Stimulated activated CD8-positive, alpha-beta memory T cell treated with anti-CD3 and anti-CD28 coated beads, Interleukin-15, amount 100 ng/mL, for 4 hours (primary cell): Measurements from ENCODE around the gene CDHR3.
"Not testable (repeated sequence)": the region's sequence is repeated elsewhere in the genome, so short reads cannot be mapped to it uniquely, and the experiment has no call there.

Source experiments
- DNase-seq, 2 donors: peaks; one replicate each; pipeline ENCODE4 v3.0.0-alpha.2; 2020; ENCODE audit warnings: low read depth in 2 of 2

CDHR3 gene, protein sequence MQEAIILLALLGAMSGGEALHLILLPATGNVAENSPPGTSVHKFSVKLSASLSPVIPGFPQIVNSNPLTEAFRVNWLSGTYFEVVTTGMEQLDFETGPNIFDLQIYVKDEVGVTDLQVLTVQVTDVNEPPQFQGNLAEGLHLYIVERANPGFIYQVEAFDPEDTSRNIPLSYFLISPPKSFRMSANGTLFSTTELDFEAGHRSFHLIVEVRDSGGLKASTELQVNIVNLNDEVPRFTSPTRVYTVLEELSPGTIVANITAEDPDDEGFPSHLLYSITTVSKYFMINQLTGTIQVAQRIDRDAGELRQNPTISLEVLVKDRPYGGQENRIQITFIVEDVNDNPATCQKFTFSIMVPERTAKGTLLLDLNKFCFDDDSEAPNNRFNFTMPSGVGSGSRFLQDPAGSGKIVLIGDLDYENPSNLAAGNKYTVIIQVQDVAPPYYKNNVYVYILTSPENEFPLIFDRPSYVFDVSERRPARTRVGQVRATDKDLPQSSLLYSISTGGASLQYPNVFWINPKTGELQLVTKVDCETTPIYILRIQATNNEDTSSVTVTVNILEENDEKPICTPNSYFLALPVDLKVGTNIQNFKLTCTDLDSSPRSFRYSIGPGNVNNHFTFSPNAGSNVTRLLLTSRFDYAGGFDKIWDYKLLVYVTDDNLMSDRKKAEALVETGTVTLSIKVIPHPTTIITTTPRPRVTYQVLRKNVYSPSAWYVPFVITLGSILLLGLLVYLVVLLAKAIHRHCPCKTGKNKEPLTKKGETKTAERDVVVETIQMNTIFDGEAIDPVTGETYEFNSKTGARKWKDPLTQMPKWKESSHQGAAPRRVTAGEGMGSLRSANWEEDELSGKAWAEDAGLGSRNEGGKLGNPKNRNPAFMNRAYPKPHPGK

GRCh38 chr7:105963038-105963667 lies at the start of gene CDHR3:
Gene CDHR3, plus strand, starts transcription at chr7:105963264. Its CDS starts 55 bp downstream, at chr7:105963319.
- DNase-seq = no peak

DNA sequence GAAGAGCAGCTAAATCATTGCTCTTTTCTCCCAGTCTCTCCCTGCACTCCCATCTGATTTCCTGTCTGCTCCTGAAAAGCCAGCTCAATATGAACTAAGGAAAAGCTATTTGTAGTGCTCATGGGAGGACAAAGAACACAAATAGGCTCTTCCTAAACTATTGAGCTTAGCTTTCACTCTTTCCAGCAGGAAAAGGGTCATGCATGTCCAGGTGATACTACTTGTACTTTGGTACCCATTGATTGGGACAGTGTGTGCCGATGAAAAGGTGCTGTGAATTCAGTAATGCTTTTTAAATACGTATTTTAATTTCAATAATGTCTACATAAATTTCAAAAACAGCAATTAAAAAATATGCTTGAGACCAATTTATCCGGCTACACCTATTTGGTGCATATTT lies 49.1 kb upstream of the CDHR3 start:
- DNase-seq = no peak

DNA sequence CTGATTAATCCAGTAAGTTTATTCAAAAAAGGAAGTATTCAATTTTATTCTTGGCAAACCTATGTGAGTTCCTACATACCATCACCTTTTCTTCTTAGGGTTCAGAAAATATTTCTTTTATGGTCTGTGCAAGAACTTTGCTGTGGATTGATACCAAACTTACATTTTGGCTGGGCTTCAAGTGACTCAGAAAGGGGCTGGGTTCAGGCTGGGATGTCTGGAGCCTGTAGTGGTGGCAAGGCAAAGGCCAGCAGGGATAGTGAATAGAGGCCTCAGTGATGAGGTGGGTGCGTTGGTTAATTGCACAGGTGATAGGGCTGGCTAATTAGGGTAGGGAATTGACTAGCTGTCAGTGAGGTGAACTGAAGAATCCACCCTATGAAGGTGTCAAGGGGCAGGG lies 46.5 kb upstream of the CDHR3 start:
- no peak for DNase-seq

DNA sequence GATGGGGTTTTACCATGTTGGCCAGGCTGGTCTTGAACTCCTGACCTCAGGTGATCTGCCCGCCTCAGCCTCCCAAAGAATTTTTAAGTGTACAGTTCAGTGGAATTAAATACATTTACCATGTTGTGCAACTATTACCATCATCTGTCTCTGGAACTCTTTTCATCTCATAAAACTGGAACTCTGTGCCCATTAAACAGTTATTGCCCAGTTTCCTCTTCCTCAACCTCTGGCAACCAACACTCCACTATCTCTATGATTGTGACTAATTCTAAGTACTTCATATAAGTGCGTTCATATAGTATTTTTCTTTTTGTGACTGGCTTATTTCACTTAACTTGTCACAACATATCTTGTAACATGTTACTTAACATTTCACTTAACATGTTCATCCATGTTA lies 45.4 kb upstream of the CDHR3 start:
- DNase-seq = no peak

- DNase-seq = no peak
Observed at GRCh38 chr7:105920766-105921165, 42.3 kb upstream of the CDHR3 start.

- DNase-seq = no peak
Observed at GRCh38 chr7:105924945-105925344, 38.1 kb upstream of the CDHR3 start.

- DNase-seq = no peak
Observed at GRCh38 chr7:105926131-105926530, 36.9 kb upstream of the CDHR3 start.

- DNase-seq = no peak
Observed at GRCh38 chr7:105931179-105931578, 31.9 kb upstream of the CDHR3 start.

- no peak for DNase-seq
Observed at GRCh38 chr7:105932835-105933477, 30.1 kb upstream of the CDHR3 start.

DNA sequence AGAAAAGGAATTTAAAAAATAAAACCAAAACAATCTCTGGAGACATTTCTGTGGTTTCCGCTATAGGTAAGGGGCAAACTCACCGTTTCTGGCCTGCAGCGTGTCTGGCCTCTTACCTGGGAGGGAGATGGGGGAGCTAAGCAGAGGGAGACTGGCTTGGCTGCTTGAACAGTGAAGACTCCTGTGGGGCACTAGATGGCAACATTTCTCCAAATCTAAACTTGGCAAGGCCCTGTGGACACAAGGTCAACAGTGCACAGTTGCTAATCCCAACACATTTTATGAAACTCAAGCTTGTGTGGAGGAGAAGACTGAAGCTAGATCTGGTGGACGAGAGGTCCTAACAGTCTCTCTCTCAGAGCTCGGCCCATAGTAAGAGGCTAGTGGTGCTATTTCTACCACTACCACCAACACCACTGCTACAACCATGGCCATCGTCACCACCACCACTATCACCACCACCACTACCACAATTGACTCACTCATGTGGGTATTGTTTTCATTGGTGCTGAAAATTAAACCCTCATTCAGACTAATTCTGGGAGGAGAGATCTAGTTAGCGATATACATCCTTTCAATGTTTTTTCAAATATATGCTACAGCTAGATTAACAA lies 28.4 kb upstream of the CDHR3 start:
- no peak for DNase-seq

- no peak for DNase-seq
Observed at GRCh38 chr7:105935250-105935649, 27.8 kb upstream of the CDHR3 start.

DNA sequence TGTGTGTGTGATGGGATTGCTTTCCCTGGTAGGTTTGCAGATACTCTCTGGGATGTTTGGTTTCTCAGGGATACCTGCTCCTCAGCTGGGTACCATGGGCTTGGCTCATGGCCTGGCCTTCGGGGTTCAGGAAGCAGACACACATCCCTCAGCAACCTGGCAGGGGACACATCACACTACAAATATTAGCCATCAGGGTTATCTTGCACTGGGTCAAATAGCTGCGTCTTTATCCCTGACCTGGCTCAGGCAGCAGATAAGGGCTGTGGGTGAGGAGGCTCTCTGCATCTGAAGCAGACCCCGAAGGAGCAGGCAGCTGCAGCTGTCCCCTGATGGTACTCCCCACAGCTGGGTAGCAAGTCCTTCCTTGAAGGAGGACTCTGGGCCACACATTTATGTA lies 25.7 kb upstream of the CDHR3 start:
- DNase-seq = no peak

DNA sequence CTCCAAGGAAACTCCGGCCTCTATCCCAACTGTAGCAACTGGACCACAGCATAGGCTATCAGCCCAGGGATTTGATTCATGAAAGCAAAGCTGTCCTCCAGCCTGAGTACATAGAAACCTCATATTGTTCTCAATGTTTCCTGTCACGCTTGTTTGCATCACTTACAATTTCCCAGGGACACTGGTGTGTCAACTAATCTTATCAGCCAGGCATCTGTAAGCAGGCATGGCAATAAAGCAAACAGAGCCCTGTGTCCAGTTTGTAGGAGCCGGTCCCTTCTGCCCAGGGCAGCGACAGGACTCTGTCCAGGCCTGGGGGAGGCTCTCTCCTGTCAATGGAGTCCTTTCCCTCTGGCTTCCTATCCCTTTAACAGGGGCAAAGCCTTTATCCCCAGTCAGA lies 23.0 kb upstream of the CDHR3 start:
- no peak for DNase-seq

- DNase-seq = no peak
Observed at GRCh38 chr7:105941596-105941995, 21.5 kb upstream of the CDHR3 start.

DNA sequence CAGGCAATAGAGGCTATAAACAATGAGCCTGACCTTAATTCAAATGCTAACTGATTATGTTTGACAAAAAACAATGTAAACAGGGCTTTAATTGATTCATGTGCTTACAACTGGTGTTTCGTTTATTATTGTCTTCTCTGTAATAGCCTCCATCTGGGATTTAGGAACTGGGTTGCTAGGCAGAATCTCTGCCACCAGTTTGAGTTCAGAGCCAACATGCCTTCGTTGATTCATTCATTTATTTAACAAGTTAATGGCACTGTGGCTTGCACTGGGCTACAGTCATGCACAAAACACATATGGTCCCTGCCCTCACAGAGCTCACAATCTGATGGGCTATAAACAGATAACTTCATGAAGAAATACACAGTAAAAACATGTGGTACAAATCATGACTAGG lies 19.6 kb upstream of the CDHR3 start:
- DNase-seq = no peak

GRCh38 chr7:105945848-105946247 lies 17.2 kb upstream of the CDHR3 start:
- no peak for DNase-seq

GRCh38 chr7:105951597-105951996 lies 11.5 kb upstream of the CDHR3 start:
- DNase-seq = no peak

- no peak for DNase-seq
Observed at GRCh38 chr7:105952917-105953595, 10.0 kb upstream of the CDHR3 start.

DNA sequence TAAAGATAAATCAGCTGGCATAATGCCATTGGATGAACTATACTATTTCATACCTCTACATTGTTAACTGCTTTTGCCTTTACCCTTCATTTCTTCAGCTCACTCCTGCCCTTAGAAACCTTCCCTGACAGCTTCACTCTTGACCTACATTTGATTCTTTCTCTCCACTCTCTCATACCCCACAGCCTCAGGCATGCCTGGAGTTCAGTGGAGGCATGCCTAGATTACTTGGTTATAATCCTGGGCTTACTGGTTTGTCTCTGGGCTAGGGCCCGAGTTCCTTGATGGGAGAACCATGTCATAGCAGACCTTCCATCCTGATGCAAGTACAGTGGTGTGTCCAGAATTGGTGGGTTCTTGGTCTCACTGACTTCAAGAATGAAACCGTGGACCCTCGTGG lies 8.4 kb upstream of the CDHR3 start:
- no peak for DNase-seq

- DNase-seq = not testable (repeated sequence)
Observed at GRCh38 chr7:105955651-105956466, 7.2 kb upstream of the CDHR3 start.
